SU-DHL-6 (cell line): Measurements from ENCODE around the gene OTUD5.

Experiments
- EZH2phosphoT487 ChIP-seq: fragments of 200-600 bp; sonication (generic), shearing (Covaris generic); conservative IDR thresholded peaks from 2 replicates; pipeline ENCODE4 v1.6.1; 2018; ENCODE audit warnings: mild to moderate bottlenecking, antibody characterized with exemption, low read length, moderate library complexity, mixed read lengths
- TF ChIP-seq, protein P1 (sequence below): fragments of 200-600 bp; sonication (generic); IDR thresholded peaks from one replicate; pipeline ENCODE4 v1.5.1; 2017; ENCODE audit warnings: antibody characterized with exemption, mild to moderate bottlenecking, low read length, moderate library complexity; ENCODE audit not compliant: insufficient read depth, poor library complexity, severe bottlenecking

DNA sequence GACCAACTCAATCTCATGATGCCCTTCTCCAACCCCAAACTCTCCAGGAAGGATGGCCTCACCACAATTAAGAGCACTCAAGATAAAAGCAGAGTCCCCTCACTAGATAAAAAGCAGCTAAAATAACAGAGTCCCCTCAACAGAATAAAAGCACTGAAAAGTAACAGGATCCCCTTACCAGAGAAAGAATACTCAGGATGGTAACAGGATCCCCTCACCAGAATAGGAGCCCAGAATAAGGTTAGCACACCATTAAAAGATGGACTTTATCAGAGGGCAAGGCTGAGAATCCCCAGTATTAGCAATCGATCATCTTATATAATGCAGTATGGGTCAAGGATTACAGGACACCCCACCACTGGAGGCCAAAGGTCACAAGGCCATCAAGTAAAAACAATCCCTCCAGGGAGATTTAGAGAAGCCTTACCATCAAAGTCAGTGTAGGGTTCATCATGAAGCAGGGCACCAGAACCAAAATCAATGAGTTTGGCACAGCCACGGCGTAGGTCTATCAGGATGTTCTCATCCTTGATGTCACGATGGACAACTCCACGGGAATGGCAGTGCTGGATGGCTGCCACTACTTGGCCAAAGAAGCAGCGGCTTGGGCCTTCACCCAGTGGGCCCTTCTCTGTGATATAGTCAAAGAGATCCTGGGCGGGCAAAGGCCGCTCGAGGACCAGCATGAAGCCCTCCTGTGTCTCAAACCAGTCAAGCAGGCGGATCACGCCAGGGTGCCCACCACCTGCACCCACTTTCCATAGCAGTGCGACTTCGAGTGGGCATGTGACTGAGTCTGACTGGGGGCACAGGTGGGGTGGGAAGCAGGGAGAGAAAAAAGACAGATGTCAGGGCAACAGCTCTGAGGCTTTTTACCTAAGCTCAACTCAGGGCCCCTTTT lies 42.6 kb downstream of the OTUD5 start:
- TF ChIP-seq, protein P1, sequence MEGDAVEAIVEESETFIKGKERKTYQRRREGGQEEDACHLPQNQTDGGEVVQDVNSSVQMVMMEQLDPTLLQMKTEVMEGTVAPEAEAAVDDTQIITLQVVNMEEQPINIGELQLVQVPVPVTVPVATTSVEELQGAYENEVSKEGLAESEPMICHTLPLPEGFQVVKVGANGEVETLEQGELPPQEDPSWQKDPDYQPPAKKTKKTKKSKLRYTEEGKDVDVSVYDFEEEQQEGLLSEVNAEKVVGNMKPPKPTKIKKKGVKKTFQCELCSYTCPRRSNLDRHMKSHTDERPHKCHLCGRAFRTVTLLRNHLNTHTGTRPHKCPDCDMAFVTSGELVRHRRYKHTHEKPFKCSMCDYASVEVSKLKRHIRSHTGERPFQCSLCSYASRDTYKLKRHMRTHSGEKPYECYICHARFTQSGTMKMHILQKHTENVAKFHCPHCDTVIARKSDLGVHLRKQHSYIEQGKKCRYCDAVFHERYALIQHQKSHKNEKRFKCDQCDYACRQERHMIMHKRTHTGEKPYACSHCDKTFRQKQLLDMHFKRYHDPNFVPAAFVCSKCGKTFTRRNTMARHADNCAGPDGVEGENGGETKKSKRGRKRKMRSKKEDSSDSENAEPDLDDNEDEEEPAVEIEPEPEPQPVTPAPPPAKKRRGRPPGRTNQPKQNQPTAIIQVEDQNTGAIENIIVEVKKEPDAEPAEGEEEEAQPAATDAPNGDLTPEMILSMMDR, result no peak
- TF ChIP-seq EZH2phosphoT487, result no peak
